ENCODE data around the gene CRABP1. TPM values are rescaled to one million over a fixed set of nuclear protein-coding genes. Genes with fewer than 3 reads are reported as not detected.

CRABP1 gene
- total RNA-seq, 1 donor = not detected

DNA sequence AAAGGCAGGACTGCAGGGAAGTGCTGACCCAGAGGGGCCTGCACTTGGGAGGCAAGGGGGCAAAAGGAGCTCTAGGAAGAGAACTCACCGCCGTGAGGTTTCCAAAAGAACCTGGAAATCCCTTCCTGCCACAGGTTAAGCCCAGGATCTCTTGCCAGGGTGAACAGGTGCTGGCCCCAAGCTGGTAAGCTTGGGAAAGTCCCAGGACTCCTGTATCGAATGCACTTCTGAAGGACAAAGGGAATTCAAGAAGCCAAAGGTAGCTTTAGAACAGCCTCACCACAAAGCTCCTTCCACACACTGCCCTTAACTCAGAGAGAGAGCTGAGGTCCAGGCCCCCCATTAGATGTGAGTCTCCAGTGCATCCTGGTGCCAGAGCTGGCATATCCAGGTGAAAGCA is 28.9 kb upstream of the CRABP1 start:
- no peak overlapping the region for H3K4me3 ChIP-seq (ENCODE audit: low read depth, low read length)
- TF ChIP-seq, protein P1, sequence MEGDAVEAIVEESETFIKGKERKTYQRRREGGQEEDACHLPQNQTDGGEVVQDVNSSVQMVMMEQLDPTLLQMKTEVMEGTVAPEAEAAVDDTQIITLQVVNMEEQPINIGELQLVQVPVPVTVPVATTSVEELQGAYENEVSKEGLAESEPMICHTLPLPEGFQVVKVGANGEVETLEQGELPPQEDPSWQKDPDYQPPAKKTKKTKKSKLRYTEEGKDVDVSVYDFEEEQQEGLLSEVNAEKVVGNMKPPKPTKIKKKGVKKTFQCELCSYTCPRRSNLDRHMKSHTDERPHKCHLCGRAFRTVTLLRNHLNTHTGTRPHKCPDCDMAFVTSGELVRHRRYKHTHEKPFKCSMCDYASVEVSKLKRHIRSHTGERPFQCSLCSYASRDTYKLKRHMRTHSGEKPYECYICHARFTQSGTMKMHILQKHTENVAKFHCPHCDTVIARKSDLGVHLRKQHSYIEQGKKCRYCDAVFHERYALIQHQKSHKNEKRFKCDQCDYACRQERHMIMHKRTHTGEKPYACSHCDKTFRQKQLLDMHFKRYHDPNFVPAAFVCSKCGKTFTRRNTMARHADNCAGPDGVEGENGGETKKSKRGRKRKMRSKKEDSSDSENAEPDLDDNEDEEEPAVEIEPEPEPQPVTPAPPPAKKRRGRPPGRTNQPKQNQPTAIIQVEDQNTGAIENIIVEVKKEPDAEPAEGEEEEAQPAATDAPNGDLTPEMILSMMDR (IDR thresholded peaks at IDR 0.05; ENCODE audit: insufficient read depth, low read length) = no peak
- no peak for DNase-seq (ENCODE audit: low read depth)

DNA sequence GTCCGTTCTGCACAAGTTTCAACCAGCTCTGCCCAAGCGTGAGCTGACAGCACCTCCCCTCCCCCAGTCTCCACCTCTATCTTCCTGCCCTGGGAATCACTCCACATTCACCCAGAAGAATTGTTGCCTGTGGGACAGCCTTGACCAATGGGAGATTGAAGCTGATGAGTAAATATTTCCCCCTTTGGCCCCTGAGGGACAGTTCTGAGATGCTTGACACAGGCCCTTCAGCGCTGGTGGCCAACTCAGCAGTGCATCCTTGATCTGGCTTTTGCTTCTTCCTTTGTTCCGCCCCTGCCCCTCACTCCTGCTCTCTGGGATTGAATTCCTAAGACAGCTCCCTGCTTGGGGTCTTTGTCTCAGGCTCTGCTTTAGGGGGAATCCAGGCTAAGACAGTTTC is 27.6 kb upstream of the CRABP1 start:
- TF ChIP-seq, protein P1 (IDR thresholded peaks at IDR 0.05; ENCODE audit: insufficient read depth, low read length) = no peak
- DNase-seq (ENCODE audit: low read depth) = no peak
- no peak overlapping the region for H3K4me3 ChIP-seq (ENCODE audit: low read depth, low read length)

DNA sequence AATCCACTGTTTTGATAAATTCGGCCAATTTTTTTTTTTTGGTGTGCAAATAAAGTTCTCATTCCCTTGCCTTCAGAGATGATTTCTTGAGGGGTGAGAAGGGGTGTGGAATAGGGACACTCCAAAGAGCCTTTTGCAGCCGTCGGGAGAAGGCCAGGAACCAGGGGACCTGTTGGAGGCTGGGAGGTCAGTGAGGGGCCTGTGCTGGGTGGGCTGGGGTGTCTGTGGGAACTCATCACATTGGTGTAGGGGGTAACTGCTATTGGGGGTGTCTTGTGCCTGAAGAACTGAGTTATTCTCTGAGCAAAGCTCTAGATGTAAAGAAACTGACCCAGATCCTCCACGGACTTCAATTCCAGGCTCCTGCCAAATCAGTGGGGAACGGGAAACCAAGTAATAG is 27.2 kb upstream of the CRABP1 start:
- TF ChIP-seq, protein P1 (IDR thresholded peaks at IDR 0.05; ENCODE audit: insufficient read depth, low read length) = no peak
- no peak for DNase-seq (ENCODE audit: low read depth)
- H3K4me3 ChIP-seq (ENCODE audit: low read depth, low read length) = no peak overlapping the region

DNA sequence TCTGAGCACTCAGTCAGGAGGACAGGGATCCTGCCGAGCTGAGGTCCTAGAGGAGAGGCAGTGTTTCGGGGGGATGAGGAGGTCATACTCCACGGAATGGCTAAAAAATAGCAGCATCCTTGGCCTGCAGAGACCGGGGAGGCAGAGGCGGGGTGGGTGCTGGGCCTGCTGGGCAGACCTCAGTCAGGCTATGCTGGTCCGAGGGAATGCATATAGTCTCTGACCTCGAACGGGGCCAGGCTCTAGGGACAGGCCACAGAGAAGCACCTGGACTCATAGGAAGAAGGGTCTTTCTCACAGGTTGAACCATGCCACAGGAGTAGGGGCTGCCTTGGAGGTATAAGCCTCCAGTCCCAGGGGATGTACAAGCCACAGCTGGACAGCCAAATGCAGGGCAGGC is 26.8 kb upstream of the CRABP1 start:
- DNase-seq (ENCODE audit: low read depth) = no peak
- H3K4me3 ChIP-seq (ENCODE audit: low read depth, low read length) = no peak overlapping the region
- TF ChIP-seq, protein P1 (IDR thresholded peaks at IDR 0.05; ENCODE audit: insufficient read depth, low read length) = no peak

DNA sequence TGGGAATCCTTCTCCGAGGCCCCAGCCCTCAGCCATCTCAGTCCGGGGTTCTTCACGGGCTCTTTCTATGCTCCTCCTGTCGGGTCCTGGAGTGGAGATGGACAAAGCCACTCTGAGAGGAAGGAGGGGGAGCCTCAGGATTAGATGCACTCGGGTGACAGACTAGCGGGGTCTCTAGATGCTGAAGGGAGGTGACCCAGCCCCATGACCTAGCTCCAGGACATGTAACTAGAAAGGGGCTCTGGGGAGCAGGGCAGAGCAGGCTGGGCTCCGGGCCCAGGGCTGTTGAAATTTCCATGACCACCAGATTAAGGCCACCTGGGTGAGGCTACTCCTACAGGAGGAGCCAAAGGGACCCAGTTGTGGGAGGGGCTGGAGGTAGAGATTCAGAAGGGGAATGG is 26.0 kb upstream of the CRABP1 start:
- TF ChIP-seq, protein P1 (IDR thresholded peaks at IDR 0.05; ENCODE audit: insufficient read depth, low read length) = no peak
- no peak for DNase-seq (ENCODE audit: low read depth)
- no peak overlapping the region for H3K4me3 ChIP-seq (ENCODE audit: low read depth, low read length)

DNA sequence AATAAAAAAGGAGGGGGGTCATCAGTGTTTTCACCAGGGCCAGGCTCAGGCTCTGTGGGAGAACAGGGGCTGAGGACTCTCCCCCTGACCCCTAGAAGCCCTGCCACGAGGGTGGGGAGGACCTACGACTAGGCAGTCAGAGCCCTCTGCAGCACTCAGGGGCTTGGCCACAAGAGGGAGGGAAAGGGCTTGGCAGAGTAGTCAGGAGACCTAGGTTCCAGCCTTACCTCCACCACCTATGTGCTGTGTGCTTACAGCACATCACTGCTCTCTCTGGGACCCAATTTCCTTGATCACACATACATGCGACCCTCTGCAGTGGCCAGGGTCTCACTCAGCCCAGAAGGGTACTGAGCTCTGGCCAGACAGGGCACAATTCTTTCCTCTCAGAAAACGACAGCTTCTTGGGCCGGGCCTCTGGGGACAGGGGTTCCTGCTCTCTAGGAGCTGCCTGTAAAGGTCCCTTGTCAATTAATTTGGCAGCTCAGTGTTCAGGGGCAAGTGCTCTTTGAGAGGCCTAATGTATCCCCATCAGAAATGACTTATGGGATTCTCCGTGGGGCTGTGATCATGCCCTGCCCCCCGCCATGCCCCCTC is 24.4 kb upstream of the CRABP1 start:
- DNase-seq (ENCODE audit: low read depth) = no peak
- no peak overlapping the region for H3K4me3 ChIP-seq (ENCODE audit: low read depth, low read length)
- TF ChIP-seq, protein P1 (IDR thresholded peaks at IDR 0.05; ENCODE audit: insufficient read depth, low read length) = peak; percentile 16
